HG02571 (cell line): ENCODE results near the gene TKT.
"Not testable (repeated sequence)": the region's sequence is repeated elsewhere in the genome, so short reads cannot be mapped to it uniquely, and the experiment has no call there.

ENCODE experiments used
- ATAC-seq: cut with Tn5 transposase; IDR thresholded peaks from one replicate; pipeline ENCODE4 v1.9.1; 2021; ENCODE audit warnings: mild to moderate bottlenecking, moderate library complexity; ENCODE audit not compliant: unreplicated experiment

TKT gene

DNA sequence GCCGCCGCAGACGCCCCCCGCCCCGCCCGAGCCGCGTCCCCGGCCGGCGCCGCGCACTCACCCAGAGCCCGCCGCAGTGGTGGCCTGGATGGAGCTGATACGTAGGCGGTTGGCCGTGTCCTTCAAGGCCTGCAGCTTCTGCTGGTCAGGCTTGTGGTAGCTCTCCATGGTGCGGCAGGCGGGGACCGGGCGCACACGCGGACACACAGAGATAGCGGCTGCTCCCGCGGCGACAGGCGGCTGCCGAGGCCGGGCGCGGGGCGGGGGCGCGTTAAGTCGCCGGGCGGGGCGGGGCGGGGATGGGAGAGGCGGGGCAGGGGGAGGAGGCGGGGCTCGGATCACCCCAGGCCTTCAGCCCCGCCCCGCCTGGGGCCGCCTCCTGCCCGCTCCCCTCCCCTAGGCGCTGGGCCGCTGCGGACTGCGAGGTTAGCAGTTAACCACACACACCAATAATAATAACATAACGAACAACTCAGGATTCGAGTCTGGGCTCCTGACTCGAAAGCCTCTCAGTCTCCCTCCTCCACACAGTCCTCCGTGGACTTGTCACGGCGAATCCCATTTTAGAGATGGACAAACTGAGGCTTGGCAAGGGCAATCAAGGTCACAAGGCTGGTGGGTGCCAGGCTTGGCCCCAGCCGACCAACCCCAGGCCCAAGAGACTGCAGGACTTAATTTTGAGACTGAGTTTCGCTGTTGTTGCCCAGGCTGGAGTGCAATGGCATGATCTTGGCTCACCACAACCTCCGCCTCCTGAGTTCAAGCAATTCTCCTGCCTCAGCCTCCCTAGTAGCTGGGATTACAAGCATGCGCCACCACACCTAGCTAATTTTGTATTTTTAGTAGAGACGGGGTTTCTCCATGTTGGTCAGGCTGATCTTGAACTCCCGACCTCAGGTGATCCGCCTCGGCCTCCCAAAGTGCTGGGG is at the start of gene TKT:
TKT (minus strand) TSS at position 248 of the 929 bp plus-strand sequence; CDS start at position 168, 80 bp downstream.
- ATAC-seq, result peak; percentile 66

DNA sequence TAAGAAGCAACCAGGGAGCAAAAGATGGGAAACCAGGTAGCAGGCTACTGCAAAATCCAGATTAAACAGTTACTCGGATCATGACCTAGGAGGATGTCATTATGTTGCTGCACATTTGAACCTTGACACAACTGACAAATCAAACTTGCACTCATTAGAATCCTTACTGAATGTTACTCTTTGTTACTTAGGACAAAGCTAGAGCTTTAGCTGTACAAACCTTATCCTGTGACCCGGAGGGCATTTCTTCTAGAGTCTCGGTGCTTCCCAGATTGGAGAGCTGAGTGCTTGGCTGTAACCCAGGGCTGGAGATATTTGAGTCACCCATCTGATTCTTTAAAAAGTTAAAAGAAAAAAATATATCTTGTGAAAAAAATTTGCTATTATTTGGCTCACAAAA is 48.1 kb upstream of the TKT start:
- no peak for ATAC-seq

- ATAC-seq, result no peak
Measured at GRCh38 chr3:53303549-53303948, 47.7 kb upstream of the TKT start.

- no peak for ATAC-seq
Measured at GRCh38 chr3:53300826-53301225, 45.0 kb upstream of the TKT start.

DNA sequence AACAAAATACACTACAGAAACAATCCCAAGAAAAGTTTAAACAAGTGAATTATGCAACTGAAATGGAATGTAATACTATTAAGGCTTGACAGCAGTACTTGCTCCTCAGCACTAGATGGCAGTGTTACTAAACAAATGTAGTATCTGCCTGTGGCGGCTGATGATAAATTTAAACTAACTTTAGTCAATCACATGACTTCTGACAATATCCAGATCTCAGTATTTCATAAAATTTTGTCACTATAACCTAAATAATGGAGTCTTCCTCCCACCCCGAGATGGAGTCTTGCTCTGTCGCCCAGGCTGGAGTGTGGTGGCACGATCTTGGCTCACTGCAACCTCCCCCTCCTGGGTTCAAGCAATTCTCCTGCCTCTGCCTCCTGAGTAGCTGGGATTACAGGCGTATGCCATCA is 43.8 kb upstream of the TKT start:
- ATAC-seq, result not testable (repeated sequence)

DNA sequence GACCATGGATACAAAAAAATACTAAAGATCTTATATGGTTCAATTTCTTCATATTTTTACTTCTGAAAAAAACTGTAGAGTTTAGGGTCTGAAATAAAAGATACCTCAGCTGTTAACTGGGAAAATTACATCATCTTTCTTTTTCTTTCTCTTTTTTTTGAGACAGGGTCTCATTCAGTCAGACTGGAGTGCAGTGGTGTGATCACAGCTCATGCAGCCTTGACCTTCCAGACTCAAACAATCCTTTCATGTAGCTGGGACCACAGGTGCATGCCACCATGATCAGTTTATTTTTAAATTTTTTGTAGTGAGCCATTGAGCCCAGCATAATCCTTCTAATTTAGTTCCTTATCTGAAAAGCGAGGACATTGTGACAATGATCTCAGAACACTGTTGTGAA is 39.6 kb upstream of the TKT start:
- no peak for ATAC-seq

DNA sequence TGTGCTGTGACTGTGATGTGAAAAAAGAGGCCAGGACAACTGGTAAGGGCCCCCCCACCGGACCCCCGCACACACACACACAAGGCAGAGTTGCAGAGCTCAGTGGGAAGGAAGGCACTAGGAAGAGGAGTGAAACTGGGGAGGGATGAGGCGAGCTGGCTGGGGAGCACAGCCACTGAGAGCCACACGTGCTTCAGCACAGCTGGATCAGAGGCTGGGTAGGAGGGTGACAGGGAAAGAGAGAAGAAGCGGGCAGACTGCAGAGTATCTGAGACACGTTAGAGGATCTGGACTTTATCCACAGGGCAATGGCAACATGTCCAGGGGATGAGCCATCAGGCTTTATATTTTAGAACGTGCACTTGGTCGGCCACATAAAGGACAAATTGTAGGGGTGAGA is 38.0 kb upstream of the TKT start:
- ATAC-seq, result no peak

DNA sequence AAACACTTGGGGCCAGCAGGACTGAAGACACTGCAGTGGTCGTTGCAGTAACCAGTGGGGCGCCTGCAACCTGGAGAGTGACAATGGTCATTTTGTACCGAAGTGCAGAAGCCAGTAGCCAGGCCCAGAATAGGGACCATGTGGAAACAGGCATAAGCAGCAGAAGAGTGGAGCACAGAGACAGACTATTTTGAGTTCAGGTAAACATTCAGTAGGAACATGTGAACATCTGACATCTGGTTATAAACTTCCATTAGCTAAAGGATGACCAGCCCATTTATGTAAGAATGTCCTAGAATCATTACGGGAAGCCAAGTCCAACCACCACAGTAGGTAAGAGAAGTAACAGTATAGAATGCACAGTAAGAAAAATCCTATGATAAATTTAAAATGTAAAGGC is 32.4 kb upstream of the TKT start:
- ATAC-seq, result no peak

- no peak for ATAC-seq
Measured at GRCh38 chr3:53287131-53287629, 31.4 kb upstream of the TKT start.

DNA sequence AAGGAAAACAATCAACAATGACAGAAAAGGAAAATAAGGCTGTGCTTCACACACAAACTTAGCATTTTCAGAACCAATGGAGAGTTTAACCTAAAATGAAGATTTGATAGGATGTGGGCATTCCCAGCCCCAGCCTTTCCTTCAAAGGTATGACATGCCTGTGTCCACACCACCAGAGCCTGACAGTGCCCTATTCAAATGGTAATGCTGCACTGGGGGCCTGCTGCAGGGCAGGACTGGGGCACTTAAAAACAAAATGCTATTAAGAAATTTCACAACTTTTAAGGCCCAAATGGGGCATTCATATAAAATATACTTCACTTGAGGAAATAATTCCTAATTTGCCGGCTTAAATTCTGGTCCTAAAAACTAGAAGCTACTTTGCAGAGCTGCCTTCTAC is 30.9 kb upstream of the TKT start:
- ATAC-seq, result no peak

DNA sequence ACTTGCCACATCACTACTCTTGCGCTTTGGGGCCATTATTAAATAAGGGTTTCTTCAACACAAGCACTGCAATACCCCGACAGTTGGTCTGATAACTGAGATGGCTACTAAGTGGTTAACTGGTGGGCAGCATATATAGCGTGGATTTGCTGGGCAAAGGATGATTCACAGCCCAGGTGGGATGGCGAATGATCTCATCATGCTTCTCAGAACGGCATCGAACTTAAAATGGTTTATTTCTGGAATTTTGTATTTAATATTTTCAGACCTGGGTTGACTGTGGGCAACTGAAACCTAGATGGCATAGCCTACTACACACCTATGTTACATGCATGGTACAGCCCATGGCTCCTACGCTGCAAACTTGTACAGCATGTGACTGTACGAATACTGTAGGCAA is 26.8 kb upstream of the TKT start:
- ATAC-seq, result no peak

DNA sequence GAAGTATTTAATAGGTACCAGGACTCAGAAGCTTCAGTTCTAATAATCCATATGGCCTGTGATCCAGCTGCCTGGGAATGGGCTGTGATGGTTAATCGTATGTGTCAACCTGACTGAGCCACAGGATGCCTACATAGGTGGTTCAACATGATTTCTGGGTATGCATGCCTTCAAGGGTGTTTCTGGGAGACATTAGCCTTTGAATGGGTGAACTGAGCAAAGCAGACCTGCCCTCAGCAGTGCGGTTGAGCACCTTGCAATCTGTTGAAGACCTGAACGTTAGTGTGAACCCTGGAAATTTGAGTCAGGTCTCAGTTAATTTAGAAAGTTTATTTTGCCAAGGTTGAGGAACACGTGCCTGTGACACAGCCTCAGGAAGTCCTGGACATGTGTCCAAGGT is 22.8 kb upstream of the TKT start:
- ATAC-seq, result no peak

DNA sequence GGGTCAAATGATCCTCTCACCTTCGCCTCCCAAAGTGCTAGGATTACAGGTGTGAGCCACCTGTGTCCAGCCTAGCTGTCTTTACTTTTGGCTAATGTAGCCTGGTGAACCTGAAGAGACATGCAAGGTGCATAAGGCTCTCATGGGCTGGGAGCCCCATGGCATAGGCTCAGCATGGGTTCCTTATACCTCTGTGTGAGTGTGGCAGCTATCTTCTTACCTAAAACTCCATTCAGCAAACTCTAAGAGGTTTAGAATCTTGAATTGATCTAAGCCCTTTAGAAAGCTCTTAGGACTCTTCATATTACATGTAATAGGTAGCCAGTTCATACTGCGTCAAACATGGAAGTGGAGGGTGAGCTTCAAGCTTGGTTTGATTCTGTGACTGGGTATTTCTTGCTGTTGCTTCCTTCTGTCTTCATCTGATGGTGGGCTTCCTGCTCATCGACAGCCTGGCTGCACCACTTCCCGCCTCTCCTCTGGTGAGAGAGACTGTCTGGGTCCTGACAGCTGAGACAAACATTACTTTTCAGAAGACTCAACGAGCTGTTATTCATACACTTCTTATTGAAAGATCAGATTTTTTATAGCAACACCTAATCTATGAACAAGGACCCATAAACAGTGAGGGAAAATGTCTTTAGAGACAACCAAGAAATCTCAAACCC is 19.2 kb upstream of the TKT start:
- ATAC-seq, result no peak

DNA sequence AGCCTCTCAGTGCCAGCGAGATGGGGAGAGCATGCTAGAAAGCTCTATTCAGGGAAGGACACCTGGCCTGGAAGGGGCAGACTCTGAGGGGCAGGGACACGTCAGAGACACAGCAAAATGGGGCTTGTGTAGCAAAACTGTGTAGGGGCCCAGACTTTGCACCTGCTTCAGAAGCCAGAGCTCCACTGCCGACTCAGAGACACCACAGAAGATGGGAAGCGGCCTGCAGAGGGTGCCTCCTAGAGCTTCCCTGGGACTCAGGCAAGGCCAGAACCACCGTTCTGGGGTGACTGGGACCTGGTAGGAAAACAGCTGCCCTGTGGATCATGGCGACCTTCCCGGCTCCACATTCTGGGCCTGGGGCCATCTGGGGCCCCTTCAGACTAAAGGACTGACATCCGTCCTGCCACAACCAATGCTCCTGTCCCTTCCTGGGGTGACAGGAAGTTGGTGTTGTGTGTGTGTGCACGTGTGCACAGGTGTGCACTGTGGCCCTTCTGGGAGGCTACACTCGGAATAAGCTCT is 17.4 kb upstream of the TKT start:
- ATAC-seq, result no peak

GRCh38 chr3:53269888-53270880 is 14.4 kb upstream of the TKT start:
- ATAC-seq, result peak; percentile 54

- ATAC-seq, result not testable (repeated sequence)
Measured at GRCh38 chr3:53269193-53269592, 13.4 kb upstream of the TKT start.

DNA sequence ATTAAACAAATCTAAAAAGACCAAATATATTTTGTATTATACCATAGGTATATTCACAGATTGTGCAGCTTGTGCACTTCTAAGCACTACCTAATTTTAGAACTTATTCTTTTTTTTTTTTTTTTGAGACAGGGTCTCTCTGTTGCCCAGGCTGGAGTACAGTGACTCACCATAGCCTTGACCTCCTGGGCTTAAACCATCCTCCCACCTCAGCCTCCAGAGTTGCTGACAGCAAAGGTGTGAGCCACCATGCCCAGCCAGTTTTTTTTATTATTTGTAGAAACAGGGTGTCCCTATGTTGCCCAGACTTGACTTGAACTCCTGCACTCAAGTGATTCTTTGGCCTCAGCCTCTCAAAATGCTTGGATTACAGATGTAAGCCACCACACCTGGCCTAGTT is 11.9 kb upstream of the TKT start:
- no peak for ATAC-seq

DNA sequence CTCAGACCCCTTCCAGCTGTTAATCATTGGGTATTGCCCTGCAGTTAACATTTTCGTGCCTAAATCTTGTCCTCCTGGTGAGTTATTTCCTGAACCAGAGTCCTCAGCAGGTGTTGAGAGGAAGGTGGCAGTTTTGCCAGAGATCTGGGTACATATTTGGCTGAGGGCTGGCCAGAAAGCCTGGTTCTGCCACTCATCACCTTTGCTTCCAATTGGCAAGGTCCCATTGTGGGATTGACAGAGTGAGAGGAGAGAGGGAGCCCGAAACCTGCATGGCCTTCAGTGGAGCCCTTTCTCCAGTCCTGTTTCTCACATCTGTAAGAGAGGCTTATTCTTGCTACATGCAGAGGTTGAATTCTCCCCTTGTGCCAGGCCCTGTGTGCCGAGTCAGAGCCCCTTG is 8.9 kb upstream of the TKT start:
- no peak for ATAC-seq

DNA sequence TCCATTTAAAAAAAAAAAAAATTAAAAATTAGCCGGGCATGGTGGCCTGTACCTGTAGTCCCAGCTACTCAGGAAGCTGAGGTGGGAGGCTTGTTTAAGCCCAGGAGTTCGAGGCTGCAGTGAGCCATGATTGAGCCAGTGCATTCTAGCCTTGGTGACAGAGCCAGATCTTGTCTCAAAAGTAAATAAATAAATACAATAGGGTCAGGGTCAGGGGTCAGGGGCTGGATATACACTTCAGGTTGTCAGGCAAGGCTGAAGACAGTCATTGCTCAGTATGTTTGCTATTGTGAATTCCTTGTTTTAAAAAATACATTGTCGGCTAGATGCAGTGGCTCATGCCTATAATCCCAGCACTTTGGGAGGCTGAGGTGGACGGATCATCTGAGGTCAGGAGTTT is 8.1 kb upstream of the TKT start:
- no peak for ATAC-seq

GRCh38 chr3:53261712-53262111 is 5.9 kb upstream of the TKT start:
- no peak for ATAC-seq
